ENCODE results near the gene ARL3.

Gene ARL3

DNA sequence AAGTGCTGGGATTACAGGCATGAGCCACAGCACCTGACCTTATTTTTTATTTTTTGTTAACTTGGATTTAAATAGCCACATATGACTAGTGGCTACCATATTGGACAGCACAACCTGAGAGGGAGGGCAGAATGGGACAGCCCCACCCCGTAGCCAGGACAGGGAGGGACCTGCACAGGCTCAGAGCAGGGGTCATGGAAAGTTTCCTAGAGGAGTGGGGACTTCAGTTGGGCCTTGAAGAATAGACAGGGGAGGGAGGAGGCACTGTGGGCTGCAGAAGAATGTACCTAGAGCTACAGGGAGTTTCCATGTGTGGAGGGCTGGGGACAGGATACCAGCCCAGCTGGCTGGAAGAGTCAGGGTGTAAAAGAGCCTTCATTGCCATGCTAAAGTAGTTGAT, 61.1 kb downstream of the ARL3 start:
- H3K4me3 ChIP-seq (ENCODE audit: low read depth, low read length): no peak overlapping the region
- no peak for DNase-seq (ENCODE audit: low read depth, low spot score)
- in situ Hi-C loops (cut with HindIII; ENCODE audit: low sequenced_read_pairs): no loop called here
- TF ChIP-seq, protein P1, sequence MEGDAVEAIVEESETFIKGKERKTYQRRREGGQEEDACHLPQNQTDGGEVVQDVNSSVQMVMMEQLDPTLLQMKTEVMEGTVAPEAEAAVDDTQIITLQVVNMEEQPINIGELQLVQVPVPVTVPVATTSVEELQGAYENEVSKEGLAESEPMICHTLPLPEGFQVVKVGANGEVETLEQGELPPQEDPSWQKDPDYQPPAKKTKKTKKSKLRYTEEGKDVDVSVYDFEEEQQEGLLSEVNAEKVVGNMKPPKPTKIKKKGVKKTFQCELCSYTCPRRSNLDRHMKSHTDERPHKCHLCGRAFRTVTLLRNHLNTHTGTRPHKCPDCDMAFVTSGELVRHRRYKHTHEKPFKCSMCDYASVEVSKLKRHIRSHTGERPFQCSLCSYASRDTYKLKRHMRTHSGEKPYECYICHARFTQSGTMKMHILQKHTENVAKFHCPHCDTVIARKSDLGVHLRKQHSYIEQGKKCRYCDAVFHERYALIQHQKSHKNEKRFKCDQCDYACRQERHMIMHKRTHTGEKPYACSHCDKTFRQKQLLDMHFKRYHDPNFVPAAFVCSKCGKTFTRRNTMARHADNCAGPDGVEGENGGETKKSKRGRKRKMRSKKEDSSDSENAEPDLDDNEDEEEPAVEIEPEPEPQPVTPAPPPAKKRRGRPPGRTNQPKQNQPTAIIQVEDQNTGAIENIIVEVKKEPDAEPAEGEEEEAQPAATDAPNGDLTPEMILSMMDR (IDR thresholded peaks at IDR 0.05; ENCODE audit: low read depth, low read length): no peak

DNA sequence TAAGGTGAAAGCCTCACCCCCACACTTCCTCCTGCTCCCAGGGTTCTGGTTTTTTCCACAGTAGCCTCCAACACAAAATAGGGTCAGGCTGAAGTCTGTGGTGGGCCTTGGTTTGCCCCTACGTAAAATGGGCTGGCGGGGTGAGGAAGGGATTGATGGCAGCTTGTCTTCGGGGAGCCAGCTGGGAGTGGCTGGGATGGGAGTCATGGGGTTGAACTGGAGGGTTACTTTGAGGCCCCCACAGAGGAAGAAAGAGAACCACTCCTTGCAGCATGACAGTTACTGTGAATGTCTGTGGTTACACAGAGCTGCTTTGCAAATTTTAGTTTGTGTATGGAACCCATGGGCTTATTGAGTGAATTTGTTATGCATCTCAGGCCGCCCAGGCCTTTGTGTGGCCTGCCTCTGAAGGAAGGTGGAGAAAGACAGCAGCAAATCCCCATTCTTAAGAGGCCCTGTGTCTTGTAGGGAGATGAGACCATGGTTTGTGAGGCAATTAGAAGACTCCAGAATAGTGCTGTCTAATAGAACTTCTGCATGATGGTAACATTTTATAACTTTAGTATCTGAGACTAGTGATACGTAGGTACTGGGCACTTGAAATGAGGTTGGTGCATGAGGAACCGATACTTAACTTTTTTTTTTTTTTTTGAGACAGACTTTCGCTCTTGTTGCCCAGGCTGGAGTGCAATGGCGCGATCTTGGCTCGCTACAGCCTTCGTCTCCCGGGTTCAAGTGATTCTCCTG, 61.9 kb downstream of the ARL3 start:
- H3K4me3 ChIP-seq (ENCODE audit: low read depth, low read length): no peak overlapping the region
- TF ChIP-seq, protein P1 (IDR thresholded peaks at IDR 0.05; ENCODE audit: low read depth, low read length): no peak
- DNase-seq (ENCODE audit: low read depth, low spot score): no peak
- in situ Hi-C loops (cut with HindIII; ENCODE audit: low sequenced_read_pairs): no loop called here

DNA sequence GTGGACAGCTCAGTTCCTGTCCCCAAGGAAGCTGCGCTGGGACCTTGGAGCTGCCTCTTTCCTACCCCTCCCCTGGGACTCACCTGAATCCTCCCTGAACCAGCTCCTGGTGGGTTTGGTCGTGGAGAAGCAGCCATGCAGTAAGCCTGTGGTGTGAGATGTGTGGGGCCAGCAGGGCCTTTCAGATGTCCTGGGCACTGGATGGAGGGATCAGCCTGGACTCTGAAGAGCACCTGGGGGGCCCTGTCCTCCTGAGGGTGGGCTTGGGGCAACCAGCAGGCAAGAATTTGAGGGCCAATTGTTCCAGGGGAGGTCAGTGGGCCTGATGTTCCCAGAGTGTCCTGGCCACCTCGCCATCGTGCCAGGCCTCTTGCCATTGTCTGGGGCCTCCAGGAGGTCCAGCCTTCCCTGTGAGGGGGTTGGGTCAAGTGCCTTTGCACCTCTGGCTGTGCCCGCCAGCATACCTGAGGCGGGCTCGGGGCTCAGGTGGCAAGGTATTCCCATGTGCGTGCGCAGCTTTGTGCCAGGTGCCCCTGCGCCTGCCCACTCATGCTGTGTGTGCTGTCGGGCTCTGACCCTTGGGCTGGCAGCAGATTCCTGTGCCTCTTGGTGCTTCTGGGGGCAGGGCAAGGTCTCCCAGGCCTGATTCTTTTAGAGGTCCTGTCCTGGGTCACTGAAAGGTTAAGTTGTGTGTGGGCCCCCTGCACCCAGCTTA, 62.6 kb downstream of the ARL3 start:
- no peak for DNase-seq (ENCODE audit: low read depth, low spot score)
- TF ChIP-seq, protein P1 (IDR thresholded peaks at IDR 0.05; ENCODE audit: low read depth, low read length): no peak
- in situ Hi-C loops (cut with HindIII; ENCODE audit: low sequenced_read_pairs): no loop called here
- H3K4me3 ChIP-seq (ENCODE audit: low read depth, low read length): no peak overlapping the region

DNA sequence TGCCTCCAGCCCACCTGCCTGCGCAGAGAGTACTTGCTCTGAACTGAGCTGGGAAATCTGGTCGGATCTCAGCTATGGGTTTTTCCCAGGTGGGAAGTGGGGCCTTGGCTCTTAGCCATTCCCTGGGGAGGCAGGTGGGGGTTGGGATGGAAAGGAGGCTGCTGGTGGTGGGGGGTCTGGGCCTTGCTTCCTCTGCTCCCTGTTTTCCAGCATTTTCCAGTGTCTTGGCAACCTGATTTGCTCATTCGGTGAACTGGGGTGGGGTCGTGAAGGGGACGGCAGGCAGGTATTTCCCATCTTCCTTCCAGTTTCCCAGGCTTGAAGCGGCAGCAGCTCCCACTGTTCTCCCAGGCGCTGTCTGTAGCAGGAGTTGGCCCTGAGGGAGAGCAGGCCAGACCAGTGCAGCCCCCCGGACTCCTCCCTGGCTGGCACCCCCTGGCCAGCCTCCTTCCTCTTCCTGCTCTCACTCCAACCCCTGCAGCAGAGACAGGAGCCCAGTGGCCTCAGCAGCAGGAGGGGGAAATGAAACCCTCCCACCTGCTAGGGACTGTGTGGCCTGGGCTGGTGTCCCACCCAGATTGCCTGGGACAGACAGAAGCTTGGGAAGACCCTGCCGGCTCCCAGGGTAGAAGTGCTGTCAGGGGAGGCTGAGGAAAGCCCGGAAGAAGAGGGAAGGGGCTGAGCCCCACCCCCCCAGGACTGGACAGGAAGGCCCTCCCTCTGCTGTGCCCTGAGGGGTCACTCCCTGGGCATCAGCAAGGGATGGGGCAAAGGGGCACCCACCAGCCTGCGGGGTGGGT, 63.3 kb downstream of the ARL3 start:
- in situ Hi-C loops (cut with HindIII; ENCODE audit: low sequenced_read_pairs): no loop called here
- H3K4me3 ChIP-seq (ENCODE audit: low read depth, low read length): no peak overlapping the region
- TF ChIP-seq, protein P1 (IDR thresholded peaks at IDR 0.05; ENCODE audit: low read depth, low read length): no peak
- no peak for DNase-seq (ENCODE audit: low read depth, low spot score)

DNA sequence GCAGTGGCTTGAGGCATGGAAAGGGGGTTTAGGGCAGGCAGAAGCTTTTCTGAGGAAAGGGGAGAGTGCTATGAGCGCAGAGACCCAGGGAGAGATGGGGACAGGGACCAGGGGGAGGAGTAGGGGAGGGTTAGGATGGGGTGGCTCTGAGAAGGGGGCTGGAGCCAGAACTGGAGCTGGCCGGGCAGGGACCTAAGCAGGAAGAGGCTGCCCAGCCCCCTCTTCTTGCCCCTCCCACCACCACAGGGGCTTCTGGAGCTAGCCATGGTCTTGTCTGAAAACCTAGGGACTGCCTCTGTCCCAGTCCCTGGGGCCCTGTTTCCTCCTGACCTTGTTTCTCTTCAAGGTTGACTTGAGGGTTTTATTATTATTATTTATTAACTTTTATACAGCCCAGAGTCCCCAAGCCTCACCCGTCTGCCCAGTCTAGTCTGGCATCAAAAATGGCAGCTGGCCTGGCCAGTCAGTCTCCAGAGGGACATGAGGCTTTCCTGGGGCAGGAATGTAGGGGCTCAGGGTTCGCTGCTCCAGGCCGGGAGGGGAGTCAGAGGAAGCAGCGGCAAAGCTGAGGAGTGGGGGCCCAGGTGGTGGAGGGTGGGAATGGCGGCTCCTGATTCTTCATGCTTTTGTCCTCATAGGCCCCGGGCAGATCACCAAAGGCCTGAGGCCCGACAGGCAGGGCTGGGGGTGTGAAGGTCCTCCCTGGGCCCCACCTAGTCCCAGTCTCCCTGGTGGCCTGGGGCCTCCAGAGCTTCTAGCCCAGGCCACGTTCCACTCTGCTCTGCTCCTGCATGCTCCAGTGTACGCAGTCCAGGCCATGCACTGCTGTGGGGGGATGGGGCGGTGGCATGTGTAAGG, 64.2 kb downstream of the ARL3 start:
- no peak overlapping the region for H3K4me3 ChIP-seq (ENCODE audit: low read depth, low read length)
- TF ChIP-seq, protein P1 (IDR thresholded peaks at IDR 0.05; ENCODE audit: low read depth, low read length): no peak
- in situ Hi-C loops (cut with HindIII; ENCODE audit: low sequenced_read_pairs): no loop called here
- DNase-seq (ENCODE audit: low read depth, low spot score): no peak

Measured in astrocyte of the spinal cord (primary cell).